HG03520 (cell line): ENCODE data around the gene UNC119B.

Experiments used
- ATAC-seq: cut with Tn5 transposase; IDR thresholded peaks from one replicate; pipeline ENCODE4 v1.9.1; 2021; ENCODE audit warnings: mild to moderate bottlenecking, moderate library complexity; ENCODE audit not compliant: unreplicated experiment

The UNC119B gene

GRCh38 chr12:120738252-120739030, 28.2 kb downstream of the UNC119B start:
- ATAC-seq, result no peak

- ATAC-seq, result no peak
Measured at GRCh38 chr12:120739031-120739762, 28.9 kb downstream of the UNC119B start.

GRCh38 chr12:120739821-120740613, 29.8 kb downstream of the UNC119B start:
- ATAC-seq, result no peak

GRCh38 chr12:120740871-120741270, 30.6 kb downstream of the UNC119B start:
- ATAC-seq, result no peak

- ATAC-seq, result no peak
Measured at GRCh38 chr12:120741476-120742421, 31.5 kb downstream of the UNC119B start.

- ATAC-seq, result no peak
Measured at GRCh38 chr12:120744922-120745493, 34.8 kb downstream of the UNC119B start.

GRCh38 chr12:120748242-120748641, 38.0 kb downstream of the UNC119B start:
- no peak for ATAC-seq

GRCh38 chr12:120749256-120749655, 39.0 kb downstream of the UNC119B start:
- ATAC-seq, result no peak

GRCh38 chr12:120750806-120751205, 40.5 kb downstream of the UNC119B start:
- no peak for ATAC-seq

GRCh38 chr12:120751389-120751788, 41.1 kb downstream of the UNC119B start:
- no peak for ATAC-seq

- no peak for ATAC-seq
Measured at GRCh38 chr12:120754792-120755191, 44.5 kb downstream of the UNC119B start.

- no peak for ATAC-seq
Measured at GRCh38 chr12:120755269-120755668, 45.0 kb downstream of the UNC119B start.

GRCh38 chr12:120757226-120757742, 47.0 kb downstream of the UNC119B start:
- ATAC-seq, result no peak

GRCh38 chr12:120757949-120758348, 47.7 kb downstream of the UNC119B start:
- no peak for ATAC-seq

GRCh38 chr12:120758798-120759590, 48.7 kb downstream of the UNC119B start:
- ATAC-seq, result no peak

GRCh38 chr12:120759591-120760348, 49.5 kb downstream of the UNC119B start:
- no peak for ATAC-seq

GRCh38 chr12:120760349-120761254, 50.3 kb downstream of the UNC119B start:
- ATAC-seq, result no peak
